ENCODE measurements around the gene COPB1. TPM values are rescaled to one million over a fixed set of nuclear protein-coding genes. Genes with fewer than 3 reads are reported as not detected.

COPB1 gene
- polyA plus RNA-seq, 1 donor from 2014 or later: 157 TPM

DNA sequence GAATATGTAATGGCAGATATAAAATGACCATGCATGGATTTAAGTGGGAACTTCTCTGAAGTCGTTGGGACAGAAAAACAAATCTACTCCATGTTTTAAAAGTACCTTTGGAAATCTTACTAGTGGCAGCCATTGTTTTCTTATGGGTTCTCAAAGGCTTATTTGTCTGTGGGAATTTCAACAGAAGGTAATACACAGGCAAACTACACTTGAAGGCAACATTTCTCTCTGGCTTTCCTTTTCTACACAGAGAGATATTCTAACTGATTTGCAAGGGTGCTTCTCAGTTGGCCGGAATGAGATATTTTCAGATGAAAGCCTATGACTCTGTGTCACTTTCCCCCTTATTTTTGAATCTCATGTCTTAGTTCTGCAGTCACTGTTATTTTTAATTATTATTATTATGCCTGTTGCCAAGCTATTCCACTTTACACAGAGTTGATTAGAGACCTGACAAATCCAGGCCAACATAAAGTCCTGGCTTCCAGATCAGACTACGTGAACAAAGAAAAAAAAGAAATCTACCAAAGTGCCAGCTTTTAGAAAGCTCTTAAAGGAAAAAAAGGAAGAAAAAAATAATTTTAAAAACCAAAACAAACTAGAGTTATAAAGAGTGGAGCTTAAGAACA, 39.4 kb upstream of the COPB1 start:
- H3K9me2 ChIP-seq (ENCODE audit: insufficient read depth, low read length): no peaks in the 10 kb centered on the region
- no peaks in the 10 kb centered on the region for H3K27me3 ChIP-seq (ENCODE audit: insufficient read depth, low read depth, low read length)
- no peaks in the 10 kb centered on the region for H3F3A ChIP-seq (ENCODE audit: insufficient read depth, low read length, poor library complexity, severe bottlenecking)
- H3K4me2 ChIP-seq (ENCODE audit: low read length): no peak overlapping the region
- H4K20me1 ChIP-seq (ENCODE audit: insufficient read depth): no peaks in the 10 kb centered on the region
- H2AFZ ChIP-seq (ENCODE audit: low read depth, low read length): no peak overlapping the region
- H3K79me2 ChIP-seq (replicated peaks; ENCODE audit: insufficient read depth, low read length): no peaks in the 10 kb centered on the region
- no peak for TF ChIP-seq MXI1 (conservative IDR thresholded peaks at IDR 0.05; ENCODE audit: poor library complexity, severe bottlenecking)
- no peak for TF ChIP-seq EP300 (conservative IDR thresholded peaks at IDR 0.05; ENCODE audit: poor library complexity, severe bottlenecking)
- TF ChIP-seq TAF1 (IDR thresholded peaks at IDR 0.05; ENCODE audit: low read depth): no peak
- TF ChIP-seq, protein P1, sequence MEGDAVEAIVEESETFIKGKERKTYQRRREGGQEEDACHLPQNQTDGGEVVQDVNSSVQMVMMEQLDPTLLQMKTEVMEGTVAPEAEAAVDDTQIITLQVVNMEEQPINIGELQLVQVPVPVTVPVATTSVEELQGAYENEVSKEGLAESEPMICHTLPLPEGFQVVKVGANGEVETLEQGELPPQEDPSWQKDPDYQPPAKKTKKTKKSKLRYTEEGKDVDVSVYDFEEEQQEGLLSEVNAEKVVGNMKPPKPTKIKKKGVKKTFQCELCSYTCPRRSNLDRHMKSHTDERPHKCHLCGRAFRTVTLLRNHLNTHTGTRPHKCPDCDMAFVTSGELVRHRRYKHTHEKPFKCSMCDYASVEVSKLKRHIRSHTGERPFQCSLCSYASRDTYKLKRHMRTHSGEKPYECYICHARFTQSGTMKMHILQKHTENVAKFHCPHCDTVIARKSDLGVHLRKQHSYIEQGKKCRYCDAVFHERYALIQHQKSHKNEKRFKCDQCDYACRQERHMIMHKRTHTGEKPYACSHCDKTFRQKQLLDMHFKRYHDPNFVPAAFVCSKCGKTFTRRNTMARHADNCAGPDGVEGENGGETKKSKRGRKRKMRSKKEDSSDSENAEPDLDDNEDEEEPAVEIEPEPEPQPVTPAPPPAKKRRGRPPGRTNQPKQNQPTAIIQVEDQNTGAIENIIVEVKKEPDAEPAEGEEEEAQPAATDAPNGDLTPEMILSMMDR (IDR thresholded peaks at IDR 0.05; ENCODE audit: poor library complexity, severe bottlenecking): no peak
- TF ChIP-seq, protein P2, sequence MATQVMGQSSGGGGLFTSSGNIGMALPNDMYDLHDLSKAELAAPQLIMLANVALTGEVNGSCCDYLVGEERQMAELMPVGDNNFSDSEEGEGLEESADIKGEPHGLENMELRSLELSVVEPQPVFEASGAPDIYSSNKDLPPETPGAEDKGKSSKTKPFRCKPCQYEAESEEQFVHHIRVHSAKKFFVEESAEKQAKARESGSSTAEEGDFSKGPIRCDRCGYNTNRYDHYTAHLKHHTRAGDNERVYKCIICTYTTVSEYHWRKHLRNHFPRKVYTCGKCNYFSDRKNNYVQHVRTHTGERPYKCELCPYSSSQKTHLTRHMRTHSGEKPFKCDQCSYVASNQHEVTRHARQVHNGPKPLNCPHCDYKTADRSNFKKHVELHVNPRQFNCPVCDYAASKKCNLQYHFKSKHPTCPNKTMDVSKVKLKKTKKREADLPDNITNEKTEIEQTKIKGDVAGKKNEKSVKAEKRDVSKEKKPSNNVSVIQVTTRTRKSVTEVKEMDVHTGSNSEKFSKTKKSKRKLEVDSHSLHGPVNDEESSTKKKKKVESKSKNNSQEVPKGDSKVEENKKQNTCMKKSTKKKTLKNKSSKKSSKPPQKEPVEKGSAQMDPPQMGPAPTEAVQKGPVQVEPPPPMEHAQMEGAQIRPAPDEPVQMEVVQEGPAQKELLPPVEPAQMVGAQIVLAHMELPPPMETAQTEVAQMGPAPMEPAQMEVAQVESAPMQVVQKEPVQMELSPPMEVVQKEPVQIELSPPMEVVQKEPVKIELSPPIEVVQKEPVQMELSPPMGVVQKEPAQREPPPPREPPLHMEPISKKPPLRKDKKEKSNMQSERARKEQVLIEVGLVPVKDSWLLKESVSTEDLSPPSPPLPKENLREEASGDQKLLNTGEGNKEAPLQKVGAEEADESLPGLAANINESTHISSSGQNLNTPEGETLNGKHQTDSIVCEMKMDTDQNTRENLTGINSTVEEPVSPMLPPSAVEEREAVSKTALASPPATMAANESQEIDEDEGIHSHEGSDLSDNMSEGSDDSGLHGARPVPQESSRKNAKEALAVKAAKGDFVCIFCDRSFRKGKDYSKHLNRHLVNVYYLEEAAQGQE (IDR thresholded peaks at IDR 0.05; ENCODE audit: borderline replicate concordance): no peak
- no peak for TF ChIP-seq POLR2AphosphoS5 (IDR thresholded peaks at IDR 0.05)
- TF ChIP-seq RAD21 (conservative IDR thresholded peaks at IDR 0.05): no peak
- no peak for TF ChIP-seq SMC3 (conservative IDR thresholded peaks at IDR 0.05; ENCODE audit: poor library complexity)
- TF ChIP-seq EZH2 (IDR thresholded peaks at IDR 0.05; ENCODE audit: borderline replicate concordance, insufficient read depth, low read length, poor library complexity, severe bottlenecking): no peak
- no peaks in the 10 kb centered on the region for H3K36me3 ChIP-seq (ENCODE audit: insufficient read depth, low read length)
- H3K9ac ChIP-seq (ENCODE audit: low read length): no peak overlapping the region
- H3K9me3 ChIP-seq (ENCODE audit: low read length): no peaks in the 10 kb centered on the region
- no peak overlapping the region for H3K27ac ChIP-seq (ENCODE audit: low read length)
- H3K4me3 ChIP-seq (ENCODE audit: low read length): no peak overlapping the region

DNA sequence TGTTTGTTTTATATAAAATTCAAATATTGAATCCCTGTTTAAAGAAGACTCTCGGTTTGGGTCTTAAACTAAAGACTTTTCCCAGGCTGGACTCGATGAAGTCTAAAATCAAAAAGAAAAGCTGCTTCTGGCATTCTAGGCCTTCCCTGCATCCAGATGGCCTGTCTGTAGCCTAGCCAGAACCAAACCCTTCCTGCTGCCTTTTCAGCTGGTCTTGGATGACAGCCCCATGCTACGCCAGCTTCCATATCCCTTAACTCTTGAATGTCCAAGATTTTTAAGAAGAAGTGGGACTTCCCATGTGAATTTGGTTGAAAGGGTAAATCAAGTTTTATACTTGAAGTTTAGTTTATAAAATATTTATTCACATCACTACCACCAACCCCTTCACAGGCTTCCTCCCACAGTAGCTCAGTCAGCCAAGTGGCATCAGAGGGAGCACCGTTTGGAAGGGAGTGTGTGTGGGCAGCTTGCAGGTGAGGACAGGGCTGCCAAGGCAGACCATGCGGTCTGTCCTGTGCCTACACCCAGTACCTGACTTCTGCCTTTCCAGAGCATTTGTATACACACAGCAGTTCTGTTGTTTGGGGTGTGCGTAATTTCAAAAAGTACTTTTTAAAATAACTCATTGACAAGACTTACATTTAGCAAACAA, 38.8 kb upstream of the COPB1 start:
- Histone ChIP-seq H3K27ac (ENCODE audit: low read length) (no peak overlapping the region), H3K4me3 (ENCODE audit: low read length) (no peak overlapping the region), H3K79me2 (replicated peaks; ENCODE audit: insufficient read depth, low read length) (no peaks in the 10 kb centered on the region), H3K27me3 (ENCODE audit: insufficient read depth, low read depth, low read length) (no peaks in the 10 kb centered on the region), H3K9me2 (ENCODE audit: insufficient read depth, low read length) (no peaks in the 10 kb centered on the region), H3F3A (ENCODE audit: insufficient read depth, low read length, poor library complexity, severe bottlenecking) (no peaks in the 10 kb centered on the region), H2AFZ (ENCODE audit: low read depth, low read length) (no peak overlapping the region), H3K9ac (ENCODE audit: low read length) (no peak overlapping the region), H3K4me2 (ENCODE audit: low read length) (no peak overlapping the region), H4K20me1 (ENCODE audit: insufficient read depth) (no peaks in the 10 kb centered on the region), H3K9me3 (ENCODE audit: low read length) (no peaks in the 10 kb centered on the region), H3K36me3 (ENCODE audit: insufficient read depth, low read length) (no peaks in the 10 kb centered on the region)
- TF ChIP-seq SMC3 (conservative IDR thresholded peaks at IDR 0.05; ENCODE audit: poor library complexity): no peak
- TF ChIP-seq MXI1 (conservative IDR thresholded peaks at IDR 0.05; ENCODE audit: poor library complexity, severe bottlenecking): no peak
- TF ChIP-seq POLR2AphosphoS5 (IDR thresholded peaks at IDR 0.05): no peak
- TF ChIP-seq, protein P2 (IDR thresholded peaks at IDR 0.05; ENCODE audit: borderline replicate concordance): no peak
- TF ChIP-seq, protein P1 (IDR thresholded peaks at IDR 0.05; ENCODE audit: poor library complexity, severe bottlenecking): no peak
- no peak for TF ChIP-seq RAD21 (conservative IDR thresholded peaks at IDR 0.05)
- TF ChIP-seq EZH2 (IDR thresholded peaks at IDR 0.05; ENCODE audit: borderline replicate concordance, insufficient read depth, low read length, poor library complexity, severe bottlenecking): no peak
- TF ChIP-seq EP300 (conservative IDR thresholded peaks at IDR 0.05; ENCODE audit: poor library complexity, severe bottlenecking): no peak
- no peak for TF ChIP-seq TAF1 (IDR thresholded peaks at IDR 0.05; ENCODE audit: low read depth)

Data from neural cell (in vitro differentiated cells).